NCI-H2081 treated with DMSO at 0.1 percent for 48 hours (cell line): ENCODE data around the gene ZNF408.
A peak's percentile ranks its signal among the peaks of the same experiment; 100 is the strongest.
"Not testable (repeated sequence)": the region's sequence is repeated elsewhere in the genome, so short reads cannot be mapped to it uniquely, and the experiment has no call there.

Source experiments
- DNase-seq: peaks from one replicate; lab custom pipeline; 2025; lab: John Stamatoyannopoulos, UW

Gene ZNF408

DNA sequence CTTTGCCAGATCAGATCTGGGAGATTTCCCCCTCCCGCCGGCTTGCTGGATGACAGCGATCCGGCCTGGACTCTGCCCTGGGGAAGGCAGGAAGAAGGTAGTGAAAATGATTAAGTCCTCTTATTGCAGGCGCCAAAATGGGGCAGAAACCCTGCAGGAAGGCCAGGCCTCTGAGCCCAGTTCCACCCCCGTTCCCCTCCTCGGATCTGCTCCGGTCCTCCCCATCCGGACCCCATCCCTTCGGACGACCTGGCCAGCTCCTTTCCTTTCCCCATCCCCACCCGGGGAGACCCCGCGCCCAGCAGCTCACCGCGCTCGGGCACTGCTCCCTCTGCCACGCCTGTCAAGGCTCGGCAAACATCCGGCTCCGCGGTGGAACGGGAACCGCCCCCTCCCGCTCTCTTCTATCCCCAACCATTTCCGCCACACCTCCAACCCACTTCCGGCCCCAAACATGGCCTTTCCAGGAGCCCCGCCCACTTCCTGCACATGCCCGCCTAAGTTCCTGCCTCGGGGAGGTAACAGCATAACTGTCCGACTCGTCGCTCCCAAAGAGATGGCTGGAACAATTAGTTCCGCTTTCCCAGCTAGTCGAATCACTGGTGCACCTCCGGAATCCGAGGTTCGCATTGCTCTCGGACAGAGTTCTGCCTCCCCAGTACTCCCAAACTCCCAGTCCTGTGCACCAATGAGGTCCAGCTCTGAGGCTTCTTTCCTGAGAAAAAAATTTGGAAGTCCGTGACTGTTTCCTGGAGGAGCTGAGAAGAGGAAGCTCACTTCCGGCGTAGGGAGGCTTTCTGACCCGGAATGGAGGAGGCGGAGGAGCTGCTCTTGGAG, at the start of gene ZNF408, which contains the start of gene ARHGAP1:
Gene ZNF408 (plus strand): TSS at position 791 of the 837 bp plus-strand sequence. CDS start 17 bp downstream, at position 808.
Gene ARHGAP1 (minus strand): TSS at position 379 of the 837 bp plus-strand sequence. CDS start 4,512 bp downstream, outside the sequence.
- peak; percentile 95 for DNase-seq

DNA sequence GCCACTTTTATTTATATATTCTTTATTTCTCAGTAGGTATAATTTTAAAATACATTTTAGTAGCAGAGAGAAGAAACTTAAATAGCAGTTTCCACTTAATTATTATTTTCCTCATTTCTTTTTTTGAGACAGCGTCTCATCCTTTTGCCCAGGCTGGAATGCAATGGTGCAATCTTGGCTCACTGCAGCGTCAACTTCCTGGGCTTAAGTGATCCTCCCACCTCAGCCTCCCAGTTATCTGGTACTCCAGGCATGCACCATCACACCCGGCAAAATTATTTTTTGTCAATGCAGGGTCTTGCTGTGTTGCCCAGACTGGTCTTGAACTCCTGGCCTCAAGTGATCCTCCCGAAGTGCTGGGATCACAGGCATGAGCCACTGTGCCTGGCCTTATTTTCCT, 45.2 kb upstream of the ZNF408 start:
- DNase-seq, result no peak

DNA sequence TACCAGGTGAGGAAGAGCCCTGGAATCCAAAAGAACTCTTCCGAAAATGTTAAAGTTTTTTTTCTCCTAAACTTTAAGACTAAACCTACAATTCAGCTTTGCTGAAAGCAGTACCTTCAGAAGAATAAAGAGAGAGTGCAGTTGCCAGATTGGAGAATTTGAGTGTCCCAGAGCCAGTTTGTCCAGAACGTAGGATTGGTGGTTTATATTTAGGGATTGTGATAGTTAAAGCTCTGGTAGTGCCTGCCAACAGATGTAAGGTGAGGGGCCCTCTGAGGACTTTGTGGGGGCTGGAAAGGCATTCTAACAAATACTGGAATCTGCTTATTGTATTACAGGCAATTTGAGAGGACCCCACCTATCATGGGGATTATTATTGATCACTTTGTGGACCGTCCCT, 43.6 kb upstream of the ZNF408 start:
- DNase-seq, result no peak

DNA sequence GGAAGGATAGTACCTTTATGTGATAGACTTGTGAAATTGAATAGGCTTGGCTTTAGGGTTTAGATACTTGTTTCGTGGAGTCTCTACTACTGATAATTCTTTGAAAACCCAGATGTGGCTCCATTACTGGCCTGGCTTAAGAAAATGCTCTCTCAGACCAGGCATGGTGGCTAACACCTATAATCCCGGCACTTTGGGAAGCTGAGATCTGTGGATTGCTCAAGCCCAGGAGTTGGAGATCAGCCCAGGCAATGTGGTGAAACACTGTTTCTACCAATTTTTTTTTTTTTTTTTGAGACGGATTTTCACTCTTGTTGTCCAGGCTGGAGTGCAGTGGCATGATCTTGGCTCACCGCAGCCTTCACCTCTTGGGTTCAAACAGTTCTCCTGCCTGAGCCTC, 42.6 kb upstream of the ZNF408 start:
- DNase-seq, result no peak

DNA sequence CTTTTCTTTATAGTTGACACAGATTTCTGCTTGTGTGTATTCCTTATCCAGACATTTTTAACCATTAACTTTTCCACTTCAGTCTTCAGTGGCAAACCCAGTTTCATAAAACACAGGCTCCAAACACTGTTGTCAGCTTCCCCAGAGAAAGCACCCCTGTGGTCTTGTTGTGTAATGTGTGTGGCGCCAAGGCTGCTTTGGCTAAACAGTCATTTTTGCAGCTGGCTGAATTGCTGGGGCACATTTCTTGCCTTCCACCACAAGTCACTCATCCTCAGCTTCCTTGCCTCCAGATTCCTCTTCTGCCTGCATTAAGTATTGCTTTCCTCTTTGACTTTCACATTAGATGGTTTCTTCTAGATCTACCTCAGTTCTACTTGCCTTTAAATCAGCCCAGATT, 40.9 kb upstream of the ZNF408 start:
- DNase-seq, result no peak

DNA sequence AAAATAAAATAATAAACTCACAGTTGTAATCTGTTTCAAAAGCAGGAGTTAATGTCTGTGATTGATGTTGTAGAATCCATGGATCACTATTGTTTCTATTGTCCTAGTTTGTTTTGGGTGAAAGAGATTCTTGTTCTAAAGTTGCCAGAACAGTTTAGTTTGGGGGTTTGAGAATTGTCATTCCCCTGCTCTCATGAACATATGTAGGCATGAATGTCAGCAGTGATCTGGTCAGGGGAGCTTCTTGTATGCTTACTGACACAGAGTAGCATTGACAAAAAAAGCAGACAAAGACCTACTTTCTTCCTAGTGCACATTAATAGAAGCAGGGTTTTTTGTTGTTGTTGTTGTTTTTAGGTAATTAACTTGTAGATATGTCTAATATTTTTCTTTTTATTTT, 39.0 kb upstream of the ZNF408 start:
- no peak for DNase-seq

DNA sequence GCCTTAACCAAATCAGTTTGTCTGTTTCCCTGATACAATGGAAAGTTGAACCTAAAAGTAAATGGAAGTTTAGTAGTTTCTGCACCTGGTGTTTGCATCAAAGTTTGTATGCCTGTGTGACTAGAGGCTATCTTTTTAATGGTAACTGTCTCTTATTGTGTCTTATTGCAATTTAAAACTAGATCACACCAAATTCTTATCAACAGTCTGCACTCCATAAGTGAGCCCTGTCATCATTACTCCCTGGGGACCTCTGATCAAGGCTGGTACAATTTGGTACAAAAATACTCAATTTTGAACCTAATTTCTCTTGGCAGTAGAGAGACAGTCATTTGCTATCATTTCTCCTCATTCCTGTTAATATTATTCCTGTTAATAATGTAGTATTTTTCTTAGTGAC, 38.5 kb upstream of the ZNF408 start:
- no peak for DNase-seq

DNA sequence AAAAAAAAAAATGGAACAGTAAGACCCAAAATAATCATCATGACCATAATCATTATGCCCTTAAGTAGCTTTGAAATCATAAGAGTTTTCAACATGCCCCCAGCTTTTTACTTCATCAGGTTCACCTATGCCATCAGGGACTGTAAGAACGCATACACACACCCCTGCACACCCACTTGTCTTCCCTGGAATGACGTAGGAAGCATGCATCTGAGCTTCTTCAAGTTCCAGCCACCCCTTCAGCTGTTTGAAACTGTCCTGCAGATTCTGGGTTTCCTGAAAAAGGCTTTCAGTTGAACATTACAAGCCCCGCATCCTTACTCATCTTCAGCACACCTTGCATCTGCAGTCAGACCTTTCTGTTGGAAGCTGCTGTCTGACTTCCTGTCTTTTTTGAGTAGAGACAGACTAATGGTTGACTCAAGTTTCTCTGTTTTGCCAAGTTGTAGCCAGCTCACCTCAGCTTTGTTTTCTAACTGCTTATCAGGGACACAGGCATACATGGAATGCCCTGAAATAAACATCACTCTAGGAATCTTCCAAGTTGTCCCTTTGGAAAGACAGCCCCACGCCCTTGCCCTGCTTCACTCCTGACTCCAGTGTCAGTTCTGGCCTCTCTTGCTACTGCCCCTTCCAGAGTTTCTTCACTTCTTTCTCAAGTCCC, 37.4 kb upstream of the ZNF408 start:
- DNase-seq, result no peak

DNA sequence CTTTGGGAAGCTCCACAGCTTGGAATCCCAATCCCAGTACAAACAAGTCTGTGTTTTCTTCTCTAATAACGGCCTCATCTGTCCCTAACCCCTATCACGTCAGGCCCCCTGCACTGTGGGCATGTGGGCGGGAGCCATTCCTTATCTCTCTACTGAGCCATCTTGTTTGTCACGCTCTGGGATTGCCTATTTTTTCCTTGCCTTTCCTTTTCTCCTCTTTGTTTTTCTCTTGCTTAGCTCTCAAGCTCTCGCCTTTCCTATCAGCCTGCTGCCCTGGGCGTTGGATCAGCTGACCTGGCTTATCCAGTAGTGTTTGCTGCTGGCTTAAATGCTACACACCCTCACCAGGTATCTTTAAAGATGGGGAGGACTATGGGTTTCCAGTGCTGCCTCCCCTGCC, 36.2 kb upstream of the ZNF408 start:
- DNase-seq, result no peak

DNA sequence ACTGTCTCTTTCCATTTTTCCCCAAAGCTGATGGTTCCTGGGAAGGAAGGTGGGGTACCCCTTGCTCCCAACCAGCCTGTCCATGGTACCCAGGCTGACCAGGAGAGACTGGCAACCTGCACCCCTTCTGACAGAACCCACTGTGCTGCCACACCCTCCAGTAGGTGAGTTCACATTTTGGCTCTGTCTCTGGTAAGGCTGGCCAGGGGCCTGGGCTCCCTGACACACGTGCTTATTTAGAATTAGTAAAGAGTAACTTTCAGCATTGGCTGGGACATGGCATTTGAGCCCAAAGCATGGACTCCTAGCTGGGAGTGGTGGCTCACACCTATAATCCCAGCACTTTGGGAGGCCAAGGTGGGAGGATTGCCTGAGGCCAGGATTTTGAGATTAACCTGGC, 35.5 kb upstream of the ZNF408 start:
- no peak for DNase-seq

DNA sequence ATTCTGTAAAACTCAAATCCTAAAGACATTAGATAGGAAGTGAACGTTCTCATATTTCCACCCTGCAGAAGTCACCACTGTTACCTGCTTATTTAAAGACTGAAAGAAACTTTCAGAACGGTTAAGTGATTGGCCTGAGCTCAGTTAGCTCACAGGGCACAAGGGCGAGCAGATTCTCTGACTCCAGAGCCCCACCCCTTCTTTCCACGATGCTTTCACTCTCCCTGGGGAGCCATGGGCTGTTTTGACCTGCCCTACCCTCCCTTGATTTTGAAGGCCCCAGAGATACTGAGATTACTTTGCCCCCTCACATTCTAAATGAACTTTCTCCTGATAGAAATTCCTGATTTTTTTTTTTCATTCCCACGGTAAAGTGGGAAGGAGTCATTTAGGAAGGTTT, 34.3 kb upstream of the ZNF408 start:
- DNase-seq, result no peak

DNA sequence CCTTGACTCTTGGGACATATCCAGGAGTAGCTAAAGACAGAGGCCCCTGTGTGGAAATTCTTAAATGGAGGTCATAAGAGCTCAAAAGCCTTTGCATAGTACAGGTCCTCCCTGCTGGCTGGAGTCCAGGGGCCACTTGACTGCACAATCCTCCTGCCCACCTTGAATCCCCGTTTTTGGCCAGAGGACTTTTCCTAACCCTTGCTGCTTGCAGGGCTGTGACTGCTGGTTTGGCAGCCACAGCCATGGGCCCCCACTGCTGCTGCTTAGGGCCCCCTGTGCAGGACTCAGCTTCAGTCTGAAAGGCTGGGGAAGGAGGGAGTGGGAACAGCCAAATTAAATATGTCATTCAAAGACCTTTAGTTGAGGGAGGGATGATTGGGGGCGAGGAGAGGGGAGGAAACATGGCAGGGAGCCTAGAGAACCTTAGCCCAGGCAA, 33.8 kb upstream of the ZNF408 start:
- no peak for DNase-seq

DNA sequence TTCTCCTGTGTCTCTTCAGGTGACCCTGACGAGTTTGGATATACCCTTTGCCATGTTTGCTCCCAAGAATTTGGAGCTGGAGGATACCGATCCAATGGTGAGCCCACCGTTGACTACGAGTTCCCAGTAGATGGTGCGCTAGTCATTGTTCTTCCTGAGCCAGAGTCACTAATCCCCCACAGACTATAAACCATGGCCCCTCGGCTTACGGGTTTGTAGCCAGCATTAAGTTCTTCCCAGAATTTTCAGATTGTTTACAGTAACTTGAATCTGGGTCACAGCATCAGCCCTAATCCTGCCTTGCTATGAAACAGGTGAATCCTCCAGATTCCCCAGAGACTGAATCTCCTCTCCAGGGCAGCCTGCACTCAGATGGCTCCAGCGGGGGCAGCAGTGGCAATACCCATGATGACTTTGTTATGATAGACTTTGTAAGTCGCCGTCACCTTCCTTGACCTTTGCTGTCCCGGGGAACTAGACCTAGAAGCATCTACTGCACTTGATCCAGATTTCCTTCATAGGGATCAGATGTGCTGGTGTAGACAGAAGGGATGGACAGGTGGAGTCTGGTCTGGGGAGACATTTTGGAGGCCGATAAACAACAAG, 32.2 kb upstream of the ZNF408 start:
- DNase-seq, result no peak

DNA sequence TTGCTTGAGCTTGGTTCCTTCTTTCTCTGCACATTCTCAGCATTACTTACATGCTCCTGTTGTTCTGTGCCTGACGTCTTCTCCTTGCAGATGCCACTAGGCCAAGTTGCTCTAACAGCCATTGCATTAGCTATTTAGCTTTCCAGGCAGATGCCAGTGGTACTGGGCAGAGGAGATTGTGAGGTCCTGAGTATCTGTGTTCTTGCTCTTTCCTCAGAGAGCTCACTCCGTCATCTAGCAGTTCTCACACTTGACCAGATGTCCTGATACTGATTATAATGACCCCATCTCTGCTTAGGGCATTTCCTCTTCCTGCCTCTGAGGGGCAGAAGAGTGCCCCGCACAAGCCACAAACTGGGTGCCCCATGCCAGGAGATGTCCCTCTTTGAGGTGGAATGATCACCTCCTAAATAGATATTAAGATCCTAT, 31.1 kb upstream of the ZNF408 start:
- no peak for DNase-seq

DNA sequence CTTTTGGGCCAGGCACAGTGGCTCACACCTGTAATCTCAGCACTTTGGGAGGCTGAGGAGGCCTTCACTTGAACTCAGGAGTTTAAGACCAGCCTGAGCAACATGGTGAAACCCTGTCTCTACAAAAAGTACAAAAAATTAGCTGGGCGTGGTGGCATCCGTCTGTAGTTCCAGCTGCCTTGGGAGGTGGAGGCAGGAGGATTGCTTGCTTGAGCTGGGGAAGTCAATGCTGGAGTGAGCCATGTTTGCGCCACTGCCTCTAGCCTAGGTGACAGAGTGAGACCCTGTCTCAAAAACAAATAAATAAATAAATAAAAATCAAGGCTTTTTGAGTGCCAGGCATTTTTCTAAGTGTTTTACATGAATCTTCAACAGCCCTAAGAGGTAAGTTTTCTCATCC, 30.3 kb upstream of the ZNF408 start:
- not testable (repeated sequence) for DNase-seq

DNA sequence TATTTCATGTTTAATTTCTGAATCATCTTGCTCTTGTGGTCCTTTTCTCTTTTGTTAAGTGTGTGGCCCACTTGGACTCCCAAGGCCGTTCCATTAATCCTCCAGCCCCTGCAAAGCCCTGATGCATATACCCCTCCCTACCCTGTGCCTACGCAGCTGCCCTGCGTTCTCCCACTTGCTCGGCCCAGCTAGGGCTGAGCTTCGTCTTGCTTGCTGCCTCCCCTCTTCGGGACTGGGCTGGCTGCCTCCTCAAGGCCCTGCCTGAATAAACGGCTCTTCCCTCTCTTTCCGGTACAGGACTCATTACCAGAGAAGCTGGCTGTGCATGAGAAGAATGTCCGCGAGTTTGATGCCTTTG, 28.9 kb upstream of the ZNF408 start:
- no peak for DNase-seq

DNA sequence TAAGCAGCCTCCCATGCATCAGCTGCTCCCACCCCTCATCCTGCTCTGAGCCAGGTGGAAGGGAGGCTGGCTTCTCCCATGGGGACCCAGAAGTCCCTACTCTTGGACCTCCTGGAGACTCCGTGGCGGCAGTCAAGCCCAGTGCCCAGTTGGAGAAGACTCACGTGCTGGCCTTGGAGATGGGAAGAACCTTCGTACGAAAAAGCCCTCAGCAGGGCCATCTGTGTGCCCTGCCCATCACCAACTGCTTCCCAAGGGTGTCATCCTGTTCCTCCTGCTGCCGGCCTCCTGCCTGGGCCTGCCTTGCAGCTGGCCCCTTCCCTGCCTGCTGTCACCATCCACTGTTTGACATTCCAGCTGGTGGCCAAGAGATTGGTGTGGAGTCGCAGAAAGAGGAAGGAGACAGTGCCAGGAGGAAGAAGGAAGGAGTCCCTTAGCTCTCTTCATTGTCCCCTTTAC, 28.4 kb upstream of the ZNF408 start:
- DNase-seq, result no peak

DNA sequence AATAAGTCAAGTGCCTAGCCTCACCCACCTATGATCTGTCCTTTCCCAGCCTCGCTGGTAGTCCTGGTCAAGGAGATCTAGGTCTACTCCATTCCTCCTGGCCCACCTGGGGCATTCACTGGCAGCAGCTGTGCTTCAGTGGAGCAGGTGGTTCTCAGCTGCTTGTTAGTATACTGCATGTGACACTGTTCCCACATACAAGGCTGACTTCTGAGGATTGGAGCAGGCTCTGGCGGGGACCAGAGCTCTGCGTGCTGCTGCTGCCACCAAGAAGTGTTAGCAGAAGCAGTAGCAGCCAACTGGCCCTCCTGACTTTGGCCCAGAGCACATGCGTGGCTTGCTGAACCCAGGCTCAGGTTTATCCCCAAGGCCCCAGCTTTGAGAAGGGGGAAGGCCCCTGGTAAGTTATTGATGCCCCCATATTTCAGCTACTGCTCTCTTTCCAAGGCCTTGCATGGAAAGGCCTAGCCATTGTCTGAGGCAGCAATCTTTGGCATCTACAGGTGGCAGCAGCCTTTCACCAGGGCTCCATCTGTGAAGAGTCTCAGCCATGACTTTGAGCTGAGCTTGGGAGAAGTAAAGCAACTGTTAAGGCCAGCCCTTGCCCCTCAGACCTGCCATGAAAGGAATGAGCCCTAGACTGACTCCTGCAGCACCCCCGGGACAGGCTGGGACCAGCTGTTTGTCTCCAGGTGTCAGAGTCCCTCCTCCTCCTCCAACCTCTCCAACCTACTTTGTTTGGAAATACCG, 26.9 kb upstream of the ZNF408 start:
- DNase-seq, result no peak

DNA sequence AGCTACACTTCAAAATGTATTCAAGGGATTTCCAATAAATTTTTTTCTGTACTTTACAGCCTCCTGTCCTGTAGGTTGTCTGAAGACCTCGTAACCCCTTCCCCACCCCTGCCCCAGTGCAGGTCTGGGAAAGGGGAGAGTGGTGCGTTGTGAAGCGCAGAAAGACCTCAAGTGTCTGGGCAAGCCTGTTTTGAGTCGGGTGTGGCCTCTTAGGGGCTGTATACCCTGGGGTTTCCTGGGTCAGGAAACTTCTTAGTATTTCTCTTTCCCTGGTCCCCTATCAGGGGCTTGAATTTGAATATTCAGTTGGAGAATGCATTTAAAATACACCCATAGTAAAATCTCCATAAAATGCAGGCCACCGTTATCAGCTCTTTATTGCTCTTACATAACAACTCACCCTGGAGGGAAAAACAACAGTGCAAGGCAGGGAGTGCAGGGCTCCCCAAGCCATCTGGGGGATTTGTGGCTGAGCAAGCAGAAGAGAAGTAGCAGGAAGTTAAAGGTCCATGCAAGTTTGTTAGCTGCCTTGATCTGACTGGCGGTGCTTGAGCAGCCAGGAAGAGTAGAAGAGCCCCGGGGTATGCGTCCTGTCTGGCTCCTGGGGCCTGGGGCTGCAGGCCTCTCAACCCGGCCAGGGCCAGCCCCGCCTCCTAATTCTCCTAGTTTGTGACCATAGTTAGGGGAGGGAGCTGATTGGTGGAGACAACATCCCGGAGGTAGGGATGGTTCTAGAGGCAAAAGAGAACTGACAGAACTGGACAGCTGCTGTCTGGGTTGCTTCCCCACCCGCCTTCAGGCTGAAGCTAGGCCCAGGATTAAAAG, 26.2 kb upstream of the ZNF408 start:
- no peak for DNase-seq

DNA sequence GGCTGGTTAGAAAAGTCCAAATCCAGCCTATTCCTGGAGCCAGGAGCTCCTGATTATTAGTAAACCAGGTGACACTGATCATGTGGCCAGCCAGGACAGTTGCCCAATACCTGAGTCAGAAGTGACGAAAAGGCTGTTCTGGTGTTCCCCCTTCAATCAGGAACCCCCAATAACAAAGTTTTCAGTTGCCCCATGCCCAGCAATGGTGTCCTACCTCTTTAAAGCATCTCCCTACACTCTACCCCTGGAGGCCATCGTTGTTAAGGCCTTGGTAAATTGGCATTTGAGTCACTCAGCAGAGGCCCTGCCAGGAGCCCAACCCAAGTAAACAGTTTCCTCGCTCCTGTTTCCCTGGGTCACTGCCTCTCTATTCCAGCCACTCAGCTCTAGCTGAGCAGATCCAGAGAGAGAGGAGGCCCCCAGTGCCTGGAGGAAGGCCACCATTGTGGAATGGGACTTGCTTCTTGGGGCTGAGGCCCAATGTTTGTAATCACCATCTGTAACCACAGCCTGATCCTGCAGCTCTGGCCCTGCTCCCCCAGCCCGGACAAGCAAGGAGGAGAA, 25.5 kb upstream of the ZNF408 start:
- DNase-seq, result no peak

DNA sequence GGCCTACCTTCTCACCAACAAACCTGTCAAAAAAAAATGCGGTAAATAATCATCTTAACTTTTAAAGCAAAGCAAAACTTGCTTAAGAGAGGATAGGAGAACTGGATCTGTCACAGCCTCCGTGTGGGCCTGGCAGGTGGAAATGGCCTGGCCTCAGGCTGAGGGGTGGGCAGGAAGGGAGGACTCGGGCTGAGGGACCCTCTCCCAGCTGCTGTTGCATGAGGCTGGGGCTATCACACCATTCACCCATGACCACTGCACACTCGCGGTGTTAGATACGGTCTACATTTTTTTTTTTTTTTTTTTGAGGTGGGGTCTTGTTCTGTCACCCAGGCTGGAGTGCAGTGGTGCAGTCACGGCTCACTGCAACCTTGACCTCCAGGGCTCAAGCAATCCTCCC, 24.9 kb upstream of the ZNF408 start:
- no peak for DNase-seq
